ENCODE data around the gene ABCC6.

Gene ABCC6

DNA sequence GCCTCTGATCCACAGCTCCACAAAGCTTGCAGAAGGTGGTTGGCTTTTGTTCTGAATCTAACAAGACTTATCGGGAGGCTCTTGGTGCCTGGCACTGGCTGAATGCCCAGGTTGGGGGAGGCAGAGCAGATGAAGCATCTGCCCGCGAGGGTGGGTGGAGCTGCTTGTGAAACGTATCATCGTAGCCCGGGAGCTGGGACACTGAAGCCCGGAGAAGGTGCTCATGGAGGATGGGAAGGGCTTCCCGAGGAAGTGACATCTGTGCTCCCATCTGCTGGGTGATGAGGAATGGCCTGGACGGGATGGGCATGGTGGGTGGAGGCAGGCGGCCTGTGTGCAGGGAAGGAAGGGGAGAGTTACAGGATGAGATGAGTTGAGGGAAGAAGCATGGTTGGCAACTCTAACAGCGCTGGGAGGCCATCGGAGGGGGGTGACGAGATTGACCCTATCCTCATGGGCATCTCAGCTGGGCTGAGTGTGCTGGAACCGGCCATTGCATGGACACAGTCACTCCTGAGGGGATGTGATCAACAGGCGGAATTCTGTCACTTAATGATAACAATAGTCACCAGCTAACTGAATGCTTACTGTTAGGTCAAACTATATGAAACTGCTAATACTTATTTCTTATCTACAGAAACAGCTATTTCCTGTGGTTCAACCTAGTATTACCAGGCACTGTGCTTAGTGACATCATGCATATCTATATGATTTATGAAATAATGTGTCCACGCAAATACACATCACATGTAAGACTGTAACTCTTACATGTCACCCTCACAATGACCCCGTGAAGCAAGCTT lies 102.7 kb downstream of the ABCC6 start:
- TF ChIP-seq, protein P1, sequence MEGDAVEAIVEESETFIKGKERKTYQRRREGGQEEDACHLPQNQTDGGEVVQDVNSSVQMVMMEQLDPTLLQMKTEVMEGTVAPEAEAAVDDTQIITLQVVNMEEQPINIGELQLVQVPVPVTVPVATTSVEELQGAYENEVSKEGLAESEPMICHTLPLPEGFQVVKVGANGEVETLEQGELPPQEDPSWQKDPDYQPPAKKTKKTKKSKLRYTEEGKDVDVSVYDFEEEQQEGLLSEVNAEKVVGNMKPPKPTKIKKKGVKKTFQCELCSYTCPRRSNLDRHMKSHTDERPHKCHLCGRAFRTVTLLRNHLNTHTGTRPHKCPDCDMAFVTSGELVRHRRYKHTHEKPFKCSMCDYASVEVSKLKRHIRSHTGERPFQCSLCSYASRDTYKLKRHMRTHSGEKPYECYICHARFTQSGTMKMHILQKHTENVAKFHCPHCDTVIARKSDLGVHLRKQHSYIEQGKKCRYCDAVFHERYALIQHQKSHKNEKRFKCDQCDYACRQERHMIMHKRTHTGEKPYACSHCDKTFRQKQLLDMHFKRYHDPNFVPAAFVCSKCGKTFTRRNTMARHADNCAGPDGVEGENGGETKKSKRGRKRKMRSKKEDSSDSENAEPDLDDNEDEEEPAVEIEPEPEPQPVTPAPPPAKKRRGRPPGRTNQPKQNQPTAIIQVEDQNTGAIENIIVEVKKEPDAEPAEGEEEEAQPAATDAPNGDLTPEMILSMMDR (IDR thresholded peaks at IDR 0.05; ENCODE audit: low read depth, low read length, missing control alignments) = no peak
- H3K4me3 ChIP-seq (ENCODE audit: low read depth, low read length) = no peak overlapping the region
- no peak for DNase-seq (ENCODE audit: low read depth)

- TF ChIP-seq, protein P1 (IDR thresholded peaks at IDR 0.05; ENCODE audit: low read depth, low read length, missing control alignments) = no peak
- no peak for DNase-seq (ENCODE audit: low read depth)
- H3K4me3 ChIP-seq (ENCODE audit: low read depth, low read length) = no peak overlapping the region
Observed at GRCh38 chr16:16120044-16120381, 103.3 kb downstream of the ABCC6 start.

DNA sequence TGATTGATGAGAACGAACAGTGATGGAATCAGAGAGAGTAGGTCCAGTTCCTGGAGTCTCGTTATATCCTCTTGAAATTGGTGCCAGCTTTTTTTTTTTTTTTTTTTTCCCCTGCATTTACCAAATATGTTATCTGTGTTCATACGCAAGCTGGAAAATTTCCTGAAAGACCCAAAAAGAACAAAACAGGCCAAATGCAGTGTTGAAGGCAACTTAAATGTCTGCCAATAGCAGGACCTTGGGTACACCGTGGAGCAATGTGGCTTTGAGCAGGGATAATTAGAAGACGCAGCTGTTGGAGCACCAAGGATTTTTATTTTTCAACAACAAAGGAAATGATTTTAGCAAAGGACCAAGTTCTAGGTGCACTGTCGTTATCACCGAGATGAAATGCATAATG lies 105.0 kb downstream of the ABCC6 start:
- no peak for DNase-seq (ENCODE audit: low read depth)
- TF ChIP-seq, protein P1 (IDR thresholded peaks at IDR 0.05; ENCODE audit: low read depth, low read length, missing control alignments) = no peak
- H3K4me3 ChIP-seq (ENCODE audit: low read depth, low read length) = no peak overlapping the region

- TF ChIP-seq, protein P1 (IDR thresholded peaks at IDR 0.05; ENCODE audit: low read depth, low read length, missing control alignments) = no peak
- DNase-seq (ENCODE audit: low read depth) = no peak
- no peak overlapping the region for H3K4me3 ChIP-seq (ENCODE audit: low read depth, low read length)
Observed at GRCh38 chr16:16116841-16117240, 106.5 kb downstream of the ABCC6 start.

DNA sequence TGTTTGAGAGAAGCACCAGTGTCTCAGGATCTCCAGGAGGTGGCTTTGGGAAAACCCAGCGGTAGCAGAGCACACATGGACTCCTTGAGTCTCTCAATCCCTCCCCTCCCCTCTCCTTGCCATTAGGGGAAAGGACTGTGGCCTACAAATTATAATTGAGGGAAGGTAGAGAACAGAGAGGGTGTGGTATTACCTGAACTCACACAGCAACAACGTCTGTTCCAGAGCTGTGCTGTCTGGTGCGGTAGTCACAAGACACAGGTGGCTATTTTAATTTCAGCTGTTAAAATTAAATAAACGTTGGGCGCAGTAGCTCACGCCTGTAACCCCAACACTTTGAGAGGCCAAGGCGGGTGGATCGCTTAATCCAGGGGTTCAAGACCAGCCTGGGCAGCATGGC lies 110.2 kb downstream of the ABCC6 start:
- H3K4me3 ChIP-seq (ENCODE audit: low read depth, low read length) = no peak overlapping the region
- DNase-seq (ENCODE audit: low read depth) = no peak
- TF ChIP-seq, protein P1 (IDR thresholded peaks at IDR 0.05; ENCODE audit: low read depth, low read length, missing control alignments) = no peak

GRCh38 chr16:16112450-16113053 lies 110.7 kb downstream of the ABCC6 start:
- no peak for DNase-seq (ENCODE audit: low read depth)
- no peak overlapping the region for H3K4me3 ChIP-seq (ENCODE audit: low read depth, low read length)
- TF ChIP-seq, protein P1 (IDR thresholded peaks at IDR 0.05; ENCODE audit: low read depth, low read length, missing control alignments) = no peak

DNA sequence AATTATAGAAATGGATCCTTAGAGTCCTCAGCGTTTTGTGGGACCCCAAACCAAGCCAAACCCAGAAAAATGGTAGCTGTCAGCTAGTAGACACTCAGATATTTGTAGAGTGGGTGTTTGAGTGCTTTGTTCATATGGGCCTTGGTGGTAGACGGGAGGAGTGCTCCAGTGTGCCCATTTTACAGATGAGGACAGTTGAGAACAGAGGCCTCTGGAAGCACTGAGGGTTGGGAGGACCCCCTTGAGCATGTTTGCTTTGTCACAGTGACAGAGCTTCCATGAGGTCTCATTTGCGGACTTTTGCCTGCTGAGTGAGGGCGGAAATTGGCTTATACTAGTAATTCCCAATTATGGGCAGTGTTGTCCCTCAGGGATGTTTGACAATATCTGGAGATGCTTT lies 111.7 kb downstream of the ABCC6 start:
- TF ChIP-seq, protein P1 (IDR thresholded peaks at IDR 0.05; ENCODE audit: low read depth, low read length, missing control alignments) = no peak
- no peak for DNase-seq (ENCODE audit: low read depth)
- no peak overlapping the region for H3K4me3 ChIP-seq (ENCODE audit: low read depth, low read length)

Data from GM12864 (cell line).